H1 (cell line): ENCODE measurements around the gene IL27RA. TPM values are rescaled to one million over a fixed set of nuclear protein-coding genes. Genes with fewer than 3 reads are reported as not detected.

Experiments used
- CTCF ChIA-PET: fragments of 300-600 bp; sonication (Branson Sonifier 250); formaldehyde crosslinking; loops from one replicate; lab custom pipeline; 2021; ENCODE audit not compliant: partially characterized antibody; lab: Charles Lee
- POLR2A ChIA-PET: fragments of 300-600 bp; sonication (Branson Sonifier 250); formaldehyde crosslinking; loops from one replicate; lab custom pipeline; 2021; ENCODE audit warnings: inconsistent platforms; ENCODE audit not compliant: partially characterized antibody; lab: Charles Lee
- DNase-seq, 2 experiments: peaks; one replicate each; pipeline versions ENCODE4 v3.0.0 to v3.0.0-alpha.2; 2010 to 2022; ENCODE audit warnings: low spot score in 2 of 2, low read depth in 1 of 2, mixed read lengths in 1 of 2
- FAIRE-seq: peaks from 2 replicates; lab custom pipeline; 2011; peaks lifted over from hg19 to GRCh38; lab: Jason Lieb, UNC
- H2AFZ ChIP-seq: 2 replicates; pipeline ENCODE4 v1.8.1; 2012; ENCODE audit warnings: low read length, inconsistent platforms
- H2AK5ac ChIP-seq: 2 replicates; pipeline ENCODE4 v1.6.1; 2013; ENCODE audit warnings: low read depth, low read length
- H2BK120ac ChIP-seq: replicated peaks from 2 replicates; pipeline ENCODE3; 2013; ENCODE audit warnings: low read depth, low read length, inconsistent platforms
- H2BK12ac ChIP-seq: 2 replicates; pipeline ENCODE4 v1.6.1; 2013; ENCODE audit warnings: low read depth, low read length
- H2BK15ac ChIP-seq: 2 replicates; pipeline ENCODE4 v1.6.1; 2013; ENCODE audit warnings: low read length
- H2BK20ac ChIP-seq: 2 replicates; pipeline ENCODE4 v1.6.1; 2013; ENCODE audit warnings: low read length
- H2BK5ac ChIP-seq: 2 replicates; pipeline ENCODE4 v1.6.1; 2013; ENCODE audit warnings: low read depth, low read length
- H3K14ac ChIP-seq: 2 replicates; pipeline ENCODE4 v1.6.1; 2013; ENCODE audit warnings: inconsistent platforms; ENCODE audit not compliant: insufficient read length
- H3K18ac ChIP-seq: 2 replicates; pipeline ENCODE4 v1.6.1; 2013; ENCODE audit warnings: low read length; ENCODE audit errors: extremely low read depth
- H3K23ac ChIP-seq: 2 replicates; pipeline ENCODE4 v1.6.1; 2013; ENCODE audit warnings: inconsistent platforms; ENCODE audit not compliant: insufficient read length
- H3K23me2 ChIP-seq: 2 replicates; pipeline ENCODE4 v1.6.1; 2013; ENCODE audit warnings: low read depth, low read length
- H3K27ac ChIP-seq: 2 replicates; pipeline ENCODE4 v1.6.1; 2011; ENCODE audit warnings: low read depth, low read length, inconsistent platforms
- H3K27me3 ChIP-seq, 4 experiments: replicated peaks in 1 of 4; 1 replicate in 1 of 4; 2 replicates in 3 of 4; pipeline versions ENCODE4 v1.6.1 to v1.8.1; 2011 to 2013; ENCODE audit warnings: low read length in 3 of 4, mild to moderate bottlenecking in 3 of 4, inconsistent platforms in 2 of 4, mixed read lengths in 2 of 4, moderate library complexity in 1 of 4; ENCODE audit not compliant: control insufficient read depth in 3 of 4, insufficient read depth in 3 of 4; ENCODE audit errors: extremely low read depth in 1 of 4
- H3K36me3 ChIP-seq, 4 experiments: 2 replicates each; pipeline versions ENCODE4 v1.6.1 to v1.8.1; 2011 to 2013; ENCODE audit warnings: mild to moderate bottlenecking in 4 of 4, low read length in 3 of 4, moderate library complexity in 2 of 4, control low read depth in 1 of 4, inconsistent platforms in 1 of 4; ENCODE audit not compliant: insufficient read depth in 4 of 4, control insufficient read depth in 2 of 4
- H3K4ac ChIP-seq: replicated peaks from 2 replicates; pipeline ENCODE3; 2013; ENCODE audit warnings: low read length, low read depth, mixed read lengths, inconsistent platforms; ENCODE audit not compliant: insufficient read length
- H3K4me1 ChIP-seq, 4 experiments: replicated peaks in 1 of 4; 1 replicate in 1 of 4; 2 replicates in 3 of 4; pipeline versions ENCODE4 v1.6.1 to v1.8.1; 2011 to 2013; ENCODE audit warnings: low read length in 3 of 4, inconsistent platforms in 2 of 4, mixed read lengths in 1 of 4; ENCODE audit not compliant: insufficient read depth in 4 of 4, control insufficient read depth in 3 of 4
- H3K4me2 ChIP-seq, 2 experiments: 2 replicates each; pipeline versions ENCODE4 v1.6.1 to v1.8.1; 2011 to 2013; ENCODE audit warnings: low read depth in 2 of 2, low read length in 2 of 2, control low read depth in 1 of 2, inconsistent platforms in 1 of 2, mild to moderate bottlenecking in 1 of 2; ENCODE audit not compliant: insufficient read depth in 1 of 2
- H3K4me3 ChIP-seq, 4 experiments: fragments of 200-600, 300-600 bp in 1 of 4; sonication (generic), shearing (Covaris generic), sonication (Bioruptor Twin) in 1 of 4; 2 replicates each; pipeline versions ENCODE4 v1.5.1 to v1.8.1; 2011 to 2016; ENCODE audit warnings: low read length in 4 of 4, low read depth in 3 of 4, control low read depth in 2 of 4, inconsistent platforms in 2 of 4, mild to moderate bottlenecking in 2 of 4, mixed read lengths in 1 of 4, moderate library complexity in 1 of 4; ENCODE audit not compliant: insufficient read depth in 2 of 4; ENCODE audit errors: extremely low read depth in 1 of 4
- H3K56ac ChIP-seq: replicated peaks from 2 replicates; pipeline ENCODE3; 2013; ENCODE audit warnings: low read depth, mild to moderate bottlenecking, mixed read lengths, low read length, inconsistent platforms; ENCODE audit not compliant: insufficient read length
- H3K79me1 ChIP-seq: 2 replicates; pipeline ENCODE4 v1.6.1; 2013; ENCODE audit warnings: low read depth, low read length, control low read depth
- H3K79me2 ChIP-seq, 2 experiments: 2 replicates each; pipeline versions ENCODE4 v1.6.1 to v1.8.1; 2012 to 2013; ENCODE audit warnings: low read length in 2 of 2, mild to moderate bottlenecking in 2 of 2, inconsistent platforms in 1 of 2; ENCODE audit not compliant: insufficient read depth in 2 of 2, control insufficient read depth in 1 of 2
- H3K9ac ChIP-seq, 4 experiments: replicated peaks in 1 of 4; 1 replicate in 1 of 4; 2 replicates in 3 of 4; pipeline versions ENCODE4 v1.6.1 to v1.8.1; 2011 to 2013; ENCODE audit warnings: low read depth in 3 of 4, low read length in 3 of 4, control low read depth in 2 of 4, mild to moderate bottlenecking in 2 of 4, moderate library complexity in 2 of 4, inconsistent platforms in 1 of 4; ENCODE audit errors: extremely low read depth in 1 of 4
- H3K9me3 ChIP-seq, 2 experiments: 2 replicates each; pipeline versions ENCODE4 v1.6.1 to v1.8.1; 2012 to 2013; ENCODE audit warnings: mild to moderate bottlenecking in 2 of 2, moderate library complexity in 2 of 2, control low read depth in 1 of 2, inconsistent platforms in 1 of 2, low read depth in 1 of 2, low read length in 1 of 2, mixed read lengths in 1 of 2; ENCODE audit not compliant: insufficient read depth in 2 of 2
- H4K20me1 ChIP-seq, 2 experiments: replicated peaks in 1 of 2; 2 replicates each; pipeline versions ENCODE3 to v1.8.1; 2011 to 2013; ENCODE audit warnings: inconsistent platforms in 2 of 2, low read length in 2 of 2, mild to moderate bottlenecking in 1 of 2; ENCODE audit not compliant: insufficient read depth in 2 of 2, control insufficient read depth in 1 of 2
- H4K5ac ChIP-seq: 2 replicates; pipeline ENCODE4 v1.6.1; 2013; ENCODE audit warnings: low read length, low read depth, mixed read lengths, inconsistent platforms; ENCODE audit not compliant: insufficient read length
- H4K8ac ChIP-seq: 2 replicates; pipeline ENCODE4 v1.8.0; 2013; ENCODE audit warnings: mild to moderate bottlenecking, moderate library complexity, low read length, inconsistent platforms; ENCODE audit not compliant: insufficient read depth; ENCODE audit errors: extremely low read depth
- H4K91ac ChIP-seq: replicated peaks from 2 replicates; pipeline ENCODE3; 2013; ENCODE audit warnings: low read length, mixed read lengths, inconsistent platforms; ENCODE audit not compliant: insufficient read length
- ASH2L ChIP-seq: fragments of 200-600, 300-600 bp; sonication (generic); IDR thresholded peaks from one replicate; pipeline ENCODE4 v1.7.1; 2017; ENCODE audit warnings: low read length
- CHD2 ChIP-seq: IDR thresholded peaks from 2 replicates; pipeline ENCODE4 v1.6.1; 2012; ENCODE audit warnings: low read length, improper control_type of control experiment
- CTBP2 ChIP-seq: IDR thresholded peaks from 2 replicates; pipeline ENCODE4 v1.7.0; 2011; ENCODE audit warnings: borderline replicate concordance, mild to moderate bottlenecking, moderate library complexity, mixed read lengths, low read length; ENCODE audit not compliant: insufficient read depth, insufficient read length
- GTF2F1 ChIP-seq: IDR thresholded peaks from 2 replicates; pipeline ENCODE4 v1.6.1; 2012; ENCODE audit warnings: low read depth, low read length, improper control_type of control experiment, borderline replicate concordance
- HDAC6 ChIP-seq: IDR thresholded peaks from one replicate; pipeline ENCODE4 v1.7.1; 2012; ENCODE audit warnings: low read depth, mild to moderate bottlenecking, inconsistent platforms, low read length, moderate library complexity
- JUN ChIP-seq: IDR thresholded peaks from 2 replicates; pipeline ENCODE4 v1.6.1; 2011; ENCODE audit warnings: low read depth, mild to moderate bottlenecking, improper control_type of control experiment, low read length
- JUND ChIP-seq: IDR thresholded peaks from 2 replicates; pipeline ENCODE4 v1.6.1; 2011; ENCODE audit warnings: mild to moderate bottlenecking, improper control_type of control experiment, low read length
- KDM4A ChIP-seq: IDR thresholded peaks from one replicate; pipeline ENCODE4 v1.7.1; 2012; ENCODE audit warnings: low read depth, mild to moderate bottlenecking, moderate library complexity, low read length, inconsistent platforms; ENCODE audit not compliant: severe bottlenecking
- NANOG ChIP-seq: IDR thresholded peaks from 2 replicates; pipeline ENCODE4 v1.6.1; 2011; ENCODE audit warnings: low read length, low read depth, mild to moderate bottlenecking, inconsistent platforms; ENCODE audit not compliant: insufficient read depth, poor library complexity, severe bottlenecking
- NRF1 ChIP-seq: IDR thresholded peaks from 2 replicates; pipeline ENCODE4 v1.6.1; 2011; ENCODE audit warnings: mild to moderate bottlenecking, low read depth, low read length, improper control_type of control experiment
- RBBP5 ChIP-seq: IDR thresholded peaks from 2 replicates; pipeline ENCODE4 v1.7.1; 2012; ENCODE audit warnings: low read depth, mild to moderate bottlenecking, inconsistent platforms, low read length, moderate library complexity, borderline replicate concordance
- TBP ChIP-seq: IDR thresholded peaks from 2 replicates; pipeline ENCODE4 v1.6.1; 2011; ENCODE audit warnings: low read depth, low read length, improper control_type of control experiment
- TEAD4 ChIP-seq: IDR thresholded peaks from 2 replicates; pipeline ENCODE4 v1.6.1; 2012; ENCODE audit warnings: low read depth, low read length, inconsistent platforms, mixed read lengths
- WGBS, 2 experiments: shearing (Covaris generic) in 1 of 2; methylation state at CpG; one replicate each; pipeline versions ENCODE4 v1.1.6 to v1.1.7; 2013 to 2015; ENCODE audit warnings: low lambda C conversion rate in 2 of 2, mixed read lengths in 2 of 2, inconsistent platforms in 1 of 2, low coverage in 1 of 2, missing lambda C conversion rate in 1 of 2; ENCODE audit not compliant: insufficient replicate concordance in 2 of 2, insufficient coverage in 1 of 2, insufficient read length in 1 of 2; ENCODE audit errors: extremely low coverage in 1 of 2, missing lambda C conversion rate in 1 of 2; 5-methylcytosine and 5-hydroxymethylcytosine counted together
- polyA plus RNA-seq, 7 experiments: library from polyadenylated mRNA; depleted of rRNA in 3 of 7; stranded (reverse) in 5 of 7; unstranded in 2 of 7; fragments of >200 nt in 5 of 7; fragments of 200-250 nt in 2 of 7; gene quantifications; 1 replicate in 5 of 7; 2 replicates in 1 of 7; 4 replicates in 1 of 7; pipeline versions ENCODE4 v1.2.1 to v1.2.3, GENCODE V29; 2011 to 2013; ENCODE audit warnings: missing spikeins in 2 of 7, mixed read lengths in 2 of 7
- total RNA-seq: library from RNA; stranded (reverse); fragmentation: NEBNext Ultra II Directional; extraction: Animal tissue kit (Norgen Biotek cat#: 25700); gene quantifications from 2 replicates; pipeline ENCODE4 v1.2.1, GENCODE V29; 2021
- TF ChIP-seq, protein P1 (sequence below): IDR thresholded peaks from 2 replicates; pipeline ENCODE4 v1.6.1; 2011; ENCODE audit warnings: low read length, improper control_type of control experiment

IL27RA gene
- total and polyA plus RNA-seq, 2 of the 8 experiments (the other 6 are each of a cell fraction or from before 2014, with no cell fraction given): 9.9 to 14.7 TPM

GRCh38 chr19:14082675-14082960, 51.1 kb downstream of the IL27RA start:
- no peak overlapping the region for H2BK5ac ChIP-seq
- H2BK20ac ChIP-seq: no peak overlapping the region
- H3K4me3 ChIP-seq: no peak overlapping the region
- no peak overlapping the region for H3K4ac ChIP-seq
- no peak overlapping the region for H4K5ac ChIP-seq
- no peak overlapping the region for H2AK5ac ChIP-seq
- H3K27ac ChIP-seq: no peak overlapping the region
- H4K8ac ChIP-seq: no peak overlapping the region
- FAIRE-seq: no peak
- no peak overlapping the region for H3K9ac ChIP-seq
- H3K56ac ChIP-seq: no peak overlapping the region
- no peak overlapping the region for H3K4me2 ChIP-seq
- H2BK15ac ChIP-seq: no peak overlapping the region
- no peak overlapping the region for H3K14ac ChIP-seq
- H2BK12ac ChIP-seq: no peak overlapping the region
- peaks cover 0 to 4% (median 0%) of the 10 kb centered on the region in 4 experiments; a peak in 3 of 7 replicates for H3K27me3 ChIP-seq
- WGBS, 2 experiments: 67% methylated on average over 1 of the region's 1 CpG; no CpG with 5 or more reads in 1 of the 2 experiments
- CTCF ChIA-PET: interaction anchor here (0.6 to 11.2 kb wide), 10 partner anchors 11 to 267 kb away, joined by 3 to 75 read pairs (median 6); partner anchors contain the start of genes IL27RA, MISP3 and PALM3
- peaks cover 0 to 3% (median 0%) of the 10 kb centered on the region in 4 experiments; a peak in 1 of 7 replicates for H3K4me1 ChIP-seq
- H3K79me1 ChIP-seq: no peaks in the 10 kb centered on the region
- no peaks in the 10 kb centered on the region for H3K79me2 ChIP-seq
- H3K23me2 ChIP-seq: peaks cover 4% of the 10 kb centered on the region; the same call in 1 of the 2 replicates
- no peak for DNase-seq
- peaks cover 0 to 2% of the 10 kb centered on the region in 2 experiments for H4K20me1 ChIP-seq
- H3K9me3 ChIP-seq: no peaks in the 10 kb centered on the region
- H3K36me3 ChIP-seq: no peaks in the 10 kb centered on the region
- H3K18ac ChIP-seq: no peak overlapping the region
- POLR2A ChIA-PET: no interaction called here
- H2BK120ac ChIP-seq: no peak overlapping the region
- no peak overlapping the region for H4K91ac ChIP-seq
- H2AFZ ChIP-seq: no peak overlapping the region
- H3K23ac ChIP-seq: no peak overlapping the region
- TF ChIP-seq ASH2L (no peak), TEAD4 (no peak), CTBP2 (no peak), TBP (no peak), GTF2F1 (no peak), HDAC6 (no peak), CHD2 (no peak), NANOG (no peak), NRF1 (no peak), RBBP5 (no peak), JUND (no peak), KDM4A (no peak), JUN (no peak)
- TF ChIP-seq, protein P1, sequence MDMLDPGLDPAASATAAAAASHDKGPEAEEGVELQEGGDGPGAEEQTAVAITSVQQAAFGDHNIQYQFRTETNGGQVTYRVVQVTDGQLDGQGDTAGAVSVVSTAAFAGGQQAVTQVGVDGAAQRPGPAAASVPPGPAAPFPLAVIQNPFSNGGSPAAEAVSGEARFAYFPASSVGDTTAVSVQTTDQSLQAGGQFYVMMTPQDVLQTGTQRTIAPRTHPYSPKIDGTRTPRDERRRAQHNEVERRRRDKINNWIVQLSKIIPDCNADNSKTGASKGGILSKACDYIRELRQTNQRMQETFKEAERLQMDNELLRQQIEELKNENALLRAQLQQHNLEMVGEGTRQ: no peak
